Pancreas (tissue), 10 donors: ENCODE measurements around the gene LAMC3. TPM values are rescaled to one million over a fixed set of nuclear protein-coding genes. Genes with fewer than 3 reads are reported as not detected.

Experiments
- ATAC-seq, 4 donors: fragments of 200-7000 bp; cut with Tn5 transposase; one replicate each; pipeline versions ENCODE4 v1.8.0 to v1.9.1; 2020; ENCODE audit warnings: mild to moderate bottlenecking in 4 of 4, moderate library complexity in 4 of 4
- DNase-seq, 6 donors: peaks; one replicate each; pipeline ENCODE4 v3.0.0-alpha.2; 2020
- FAIRE-seq: peaks from 2 replicates; lab custom pipeline; 2012; peaks lifted over from hg19 to GRCh38; lab: Jason Lieb, UNC
- H3K27ac ChIP-seq, 4 donors: fragments of 200-600 bp; sonication (generic); 1 replicate in 3 of 4; 2 replicates in 1 of 4; pipeline versions ENCODE4 v1.5.0 to v1.8.0; 2020
- H3K27me3 ChIP-seq, 4 donors: fragments of 200-600 bp; one replicate each; pipeline ENCODE4 v1.8.0; 2021
- H3K36me3 ChIP-seq, 3 donors: fragments of 200-600 bp; sonication (generic) in 1 of 3; one replicate each; pipeline versions ENCODE4 v1.5.0 to v1.8.0; 2020 to 2021
- H3K4me1 ChIP-seq, 3 donors: fragments of 200-600 bp; one replicate each; pipeline ENCODE4 v1.8.0; 2021
- H3K4me3 ChIP-seq, 4 donors: fragments of 200-600 bp; sonication (generic) in 2 of 4; one replicate each; pipeline versions ENCODE4 v1.5.0 to v1.8.0; 2020 to 2021
- H3K9me3 ChIP-seq, 4 donors: fragments of 200-600 bp; one replicate each; pipeline ENCODE4 v1.8.0; 2021
- WGBS, 2 donors: extraction: QIAGEN DNeasy Blood & Tissue Kit; methylation state at CpG; one replicate each; pipeline ENCODE4 v1.1.7; 2013; 5-methylcytosine and 5-hydroxymethylcytosine counted together
- intact Hi-C, 3 donors: fragments of 100-400 bp; cut with DNase I; formaldehyde crosslinking; loops; one replicate each; pipeline versions ENCODE4 v1.11.1 to v1.14.2; 2022
- polyA plus RNA-seq, 2 donors: library from polyadenylated mRNA; stranded (reverse); fragments of 200-250 nt; gene quantifications; one replicate each; pipeline ENCODE4 v1.2.3, GENCODE V29; 2013
- total RNA-seq, 6 donors: library from RNA; stranded (reverse); fragmentation: NEBNext Ultra II Directional in 4 of 6; extraction: Animal tissue kit (Norgen Biotek cat#: 25700) in 4 of 6; gene quantifications; one replicate each; pipeline versions ENCODE4 v1.2.1 to v1.2.4, GENCODE V29; 2021 to 2023
- TF ChIP-seq, protein P1 (sequence below), 4 donors: fragments of 200-600 bp; sonication (generic) in 3 of 4; IDR thresholded peaks; one replicate each; pipeline versions ENCODE4 v1.5.0 to v1.8.0; 2021; ENCODE audit warnings: antibody characterized with exemption in 4 of 4
- donor health status: healthy with polysubstance abuse.
- donor health status: DM: no; HTN: no; CAD: no; lungs with moderate emphysema.
- donor health status: DM: no; HTN: no; CAD: no.
- donor health status: control.
- donor health status: control.
- donor health status: Bipolar disorder and iron deficiency.
- donor health status: DM: yes; HTN: yes; CAD: no.
- donor health status: DM: no; HTN: no; CAD: no.
- donor health status: DM: no; HTN: no; CAD: no.
- donor health status: DM: yes; HTN: yes; CAD: no.

The LAMC3 gene
- total and polyA plus RNA-seq, 8 donors, result 1.1 to 8.9 (median 2.7) TPM

DNA sequence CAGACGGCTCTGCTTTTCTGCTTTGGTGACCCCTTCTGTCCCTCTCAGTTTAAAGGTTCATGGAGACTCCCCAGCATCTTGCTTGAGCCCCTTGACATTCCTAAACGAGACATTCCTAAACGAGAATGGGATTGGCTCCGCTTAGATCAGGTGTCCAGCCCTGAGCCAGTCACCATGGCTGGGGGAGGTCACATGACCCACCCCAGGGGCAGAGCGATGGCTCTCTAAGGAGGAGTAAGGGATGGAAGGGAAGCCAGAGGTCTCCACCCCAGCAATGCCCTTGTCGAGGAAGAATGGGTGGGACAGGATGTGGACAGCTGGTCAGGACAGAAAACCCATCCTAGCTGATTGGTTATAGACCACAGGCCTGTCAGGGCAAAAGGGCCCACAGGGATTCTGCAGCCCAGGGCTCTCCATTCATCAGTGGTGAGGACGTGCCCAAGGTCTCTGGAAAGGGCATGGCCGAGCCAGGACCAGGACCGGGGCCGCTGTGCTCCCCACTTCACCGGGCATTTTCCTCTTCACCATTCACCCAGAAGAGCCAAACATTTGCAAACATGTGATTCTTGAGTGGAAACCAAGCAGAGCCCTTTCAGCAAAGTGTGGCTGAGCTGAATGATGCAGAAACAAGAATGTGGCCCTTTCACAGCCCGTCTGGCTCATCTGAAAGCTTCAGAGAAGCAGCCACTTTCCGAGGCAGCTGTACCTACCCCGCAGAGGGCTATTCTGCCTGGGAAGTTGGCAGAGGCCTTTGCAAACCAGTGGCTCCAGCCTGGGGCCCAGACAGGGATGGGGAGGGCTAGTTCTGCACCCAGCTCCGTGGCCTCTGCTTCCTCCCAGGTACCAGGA lies 67.6 kb downstream of the LAMC3 start:
- 66 to 76% methylated on average over 15 of the region's 15 CpGs for WGBS, 2 donors
- FAIRE-seq (no peak), ATAC-seq (no peak), DNase-seq (no peak)
- intact Hi-C loops, result no loop called here
- Histone ChIP-seq H3K27me3 (no peaks in the 10 kb centered on the region), H3K27ac (no peak overlapping the region), H3K4me1 (no peaks in the 10 kb centered on the region), H3K4me3 (no peak overlapping the region), H3K9me3 (no peaks in the 10 kb centered on the region), H3K36me3 (no peaks in the 10 kb centered on the region)
- TF ChIP-seq, protein P1, sequence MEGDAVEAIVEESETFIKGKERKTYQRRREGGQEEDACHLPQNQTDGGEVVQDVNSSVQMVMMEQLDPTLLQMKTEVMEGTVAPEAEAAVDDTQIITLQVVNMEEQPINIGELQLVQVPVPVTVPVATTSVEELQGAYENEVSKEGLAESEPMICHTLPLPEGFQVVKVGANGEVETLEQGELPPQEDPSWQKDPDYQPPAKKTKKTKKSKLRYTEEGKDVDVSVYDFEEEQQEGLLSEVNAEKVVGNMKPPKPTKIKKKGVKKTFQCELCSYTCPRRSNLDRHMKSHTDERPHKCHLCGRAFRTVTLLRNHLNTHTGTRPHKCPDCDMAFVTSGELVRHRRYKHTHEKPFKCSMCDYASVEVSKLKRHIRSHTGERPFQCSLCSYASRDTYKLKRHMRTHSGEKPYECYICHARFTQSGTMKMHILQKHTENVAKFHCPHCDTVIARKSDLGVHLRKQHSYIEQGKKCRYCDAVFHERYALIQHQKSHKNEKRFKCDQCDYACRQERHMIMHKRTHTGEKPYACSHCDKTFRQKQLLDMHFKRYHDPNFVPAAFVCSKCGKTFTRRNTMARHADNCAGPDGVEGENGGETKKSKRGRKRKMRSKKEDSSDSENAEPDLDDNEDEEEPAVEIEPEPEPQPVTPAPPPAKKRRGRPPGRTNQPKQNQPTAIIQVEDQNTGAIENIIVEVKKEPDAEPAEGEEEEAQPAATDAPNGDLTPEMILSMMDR (IDR thresholded peaks at IDR 0.05), result no peak

DNA sequence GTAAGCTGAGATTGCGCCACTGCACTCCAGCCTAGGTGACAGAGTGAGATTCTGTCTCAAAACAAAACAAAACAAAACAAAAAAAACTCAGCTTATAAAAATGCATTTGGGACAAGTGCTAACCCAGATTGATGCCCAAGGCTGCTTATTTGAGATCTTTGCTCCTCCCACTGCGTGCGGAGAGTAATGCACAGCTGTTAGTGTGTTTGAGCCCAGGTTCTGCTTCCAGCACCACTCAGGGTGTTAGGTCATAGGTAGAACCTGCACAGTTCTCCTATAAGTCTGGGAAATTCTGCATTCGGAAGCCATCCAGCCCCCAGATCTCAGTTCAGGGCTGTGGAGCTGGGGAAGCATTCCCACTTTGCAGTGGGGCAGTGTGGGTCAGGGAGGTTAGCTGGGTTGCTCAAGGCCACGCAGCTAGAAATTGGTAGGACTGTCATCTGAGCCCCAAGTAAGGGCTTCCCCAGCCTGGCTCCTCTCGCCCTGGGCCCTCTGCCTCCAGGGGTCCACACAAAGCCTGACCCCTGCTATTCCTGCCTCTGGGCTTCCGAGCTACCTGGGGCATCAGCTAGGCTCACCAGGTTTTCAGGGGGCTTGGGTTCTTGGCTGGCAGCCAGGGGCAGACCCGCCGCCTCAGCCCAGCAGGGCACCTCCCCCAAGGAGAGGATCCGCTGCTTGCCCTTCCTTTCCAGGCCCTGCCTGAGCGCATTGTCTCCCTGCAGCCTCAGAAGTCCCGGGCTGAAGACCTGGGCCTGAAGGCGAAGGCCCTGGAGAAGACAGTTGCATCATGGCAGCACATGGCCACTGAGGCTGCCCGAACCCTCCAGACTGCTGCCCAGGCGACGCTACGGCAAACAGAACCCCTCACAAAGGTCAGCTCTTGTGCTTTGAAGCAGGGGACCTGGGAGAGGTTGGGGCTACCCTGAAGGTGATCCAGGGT lies 69.7 kb downstream of the LAMC3 start:
- no peaks in the 10 kb centered on the region for H3K36me3 ChIP-seq
- H3K9me3 ChIP-seq, result no peaks in the 10 kb centered on the region
- no peak for FAIRE-seq
- no peak for ATAC-seq
- intact Hi-C loops, result no loop called here
- no peak overlapping the region for H3K4me3 ChIP-seq
- WGBS, 2 donors, result 68 to 73% methylated on average over 17 of the region's 17 CpGs
- H3K4me1 ChIP-seq, result no peaks in the 10 kb centered on the region
- H3K27me3 ChIP-seq, result no peaks in the 10 kb centered on the region
- TF ChIP-seq, protein P1 (IDR thresholded peaks at IDR 0.05), result no peak
- no peak for DNase-seq
- H3K27ac ChIP-seq, result no peak overlapping the region

DNA sequence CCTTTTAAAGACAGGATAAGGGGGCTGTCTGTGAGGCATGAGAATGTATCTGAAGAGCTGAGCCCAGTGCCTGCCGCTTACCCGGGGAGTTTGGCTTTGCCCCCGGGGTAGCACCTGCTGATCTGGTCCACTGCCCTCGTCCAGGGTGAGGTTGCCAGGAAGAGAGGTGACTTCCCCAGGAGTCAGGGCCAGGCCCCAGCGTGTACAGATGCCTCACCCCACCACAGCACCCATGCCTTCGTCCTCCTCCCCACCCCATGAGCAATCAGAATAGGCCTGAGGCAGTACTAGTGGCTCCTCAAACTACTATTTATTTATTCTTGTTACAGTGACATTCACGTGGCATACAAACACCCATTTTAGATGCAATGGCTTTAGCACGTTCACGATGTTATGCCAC lies 71.6 kb downstream of the LAMC3 start:
- Histone ChIP-seq H3K9me3 (no peaks in the 10 kb centered on the region), H3K4me1 (no peaks in the 10 kb centered on the region), H3K27me3 (no peaks in the 10 kb centered on the region), H3K4me3 (no peak overlapping the region), H3K27ac (no peak overlapping the region), H3K36me3 (no peaks in the 10 kb centered on the region)
- ATAC-seq (no peak), FAIRE-seq (no peak), DNase-seq (no peak)
- TF ChIP-seq, protein P1 (IDR thresholded peaks at IDR 0.05), result no peak
- intact Hi-C loops, result no loop called here
- 51 to 55% methylated on average over 9 of the region's 9 CpGs for WGBS, 2 donors

DNA sequence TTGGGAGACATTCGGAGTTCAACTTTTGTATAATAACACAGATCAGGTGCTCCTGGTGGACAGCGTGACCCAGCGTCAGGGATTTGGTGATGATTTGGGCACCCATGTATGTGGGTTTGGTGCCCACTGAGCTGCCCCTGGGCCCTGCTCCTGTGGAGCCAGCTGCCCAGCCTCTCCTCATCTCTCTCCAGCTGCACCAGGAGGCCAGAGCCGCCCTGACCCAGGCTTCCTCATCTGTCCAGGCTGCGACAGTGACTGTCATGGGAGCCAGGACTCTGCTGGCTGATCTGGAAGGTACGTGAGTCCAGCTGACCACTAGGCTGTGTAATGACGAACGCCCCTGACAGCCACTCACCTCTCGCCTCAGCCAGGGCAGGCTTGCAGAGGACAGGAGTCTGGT lies 72.9 kb downstream of the LAMC3 start:
- Histone ChIP-seq H3K27me3 (no peaks in the 10 kb centered on the region), H3K9me3 (no peaks in the 10 kb centered on the region), H3K27ac (no peak overlapping the region), H3K4me3 (no peak overlapping the region), H3K4me1 (no peaks in the 10 kb centered on the region), H3K36me3 (no peaks in the 10 kb centered on the region)
- ATAC-seq (no peak), FAIRE-seq (no peak), DNase-seq (no peak)
- intact Hi-C loops, result no loop called here
- TF ChIP-seq, protein P1 (IDR thresholded peaks at IDR 0.05), result no peak
- WGBS, 2 donors, result 78 to 85% methylated on average over 9 of the region's 9 CpGs
